Chondrocyte (in vitro differentiated cells): ENCODE measurements around the gene ITK. TPM values are rescaled to one million over a fixed set of nuclear protein-coding genes. Genes with fewer than 3 reads are reported as not detected.

Experiments used
- DNase-seq: peaks from one replicate; pipeline ENCODE4 v3.0.0; 2021; ENCODE audit warnings: mixed read lengths, low spot score
- H3K27ac Mint-ChIP-seq: one replicate; pipeline ENCODE4 v1.8.0; 2021; ENCODE audit warnings: mild to moderate bottlenecking, moderate library complexity, mixed read lengths; ENCODE audit not compliant: unreplicated experiment
- H3K27me3 Mint-ChIP-seq: 2 replicates; pipeline ENCODE4 v1.8.0; 2021; ENCODE audit warnings: low read depth, mixed read lengths
- H3K36me3 Mint-ChIP-seq: 2 replicates; pipeline ENCODE4 v1.8.0; 2021; ENCODE audit warnings: low read depth, mixed read lengths
- H3K4me1 Mint-ChIP-seq: 2 replicates; pipeline ENCODE4 v1.8.0; 2021; ENCODE audit warnings: low read depth, mild to moderate bottlenecking, mixed read lengths
- H3K4me3 Mint-ChIP-seq: one replicate; pipeline ENCODE4 v1.8.0; 2021; ENCODE audit warnings: mild to moderate bottlenecking, moderate library complexity, mixed read lengths; ENCODE audit not compliant: unreplicated experiment
- H3K9me3 Mint-ChIP-seq: 2 replicates; pipeline ENCODE4 v1.8.0; 2021; ENCODE audit warnings: low read depth, mixed read lengths
- total RNA-seq: library from RNA; stranded (reverse); gene quantifications from 3 replicates; pipeline ENCODE4 v1.2.1, GENCODE V29; 2021
- TF ChIP-seq, protein P1 (sequence below): fragments of 200-600 bp; sonication (generic); IDR thresholded peaks from 2 replicates; pipeline ENCODE4 v1.5.0; 2021; ENCODE audit warnings: antibody characterized with exemption, mild to moderate bottlenecking, moderate library complexity

Gene ITK
- total RNA-seq, 1 donor from 2014 or later: not detected

DNA sequence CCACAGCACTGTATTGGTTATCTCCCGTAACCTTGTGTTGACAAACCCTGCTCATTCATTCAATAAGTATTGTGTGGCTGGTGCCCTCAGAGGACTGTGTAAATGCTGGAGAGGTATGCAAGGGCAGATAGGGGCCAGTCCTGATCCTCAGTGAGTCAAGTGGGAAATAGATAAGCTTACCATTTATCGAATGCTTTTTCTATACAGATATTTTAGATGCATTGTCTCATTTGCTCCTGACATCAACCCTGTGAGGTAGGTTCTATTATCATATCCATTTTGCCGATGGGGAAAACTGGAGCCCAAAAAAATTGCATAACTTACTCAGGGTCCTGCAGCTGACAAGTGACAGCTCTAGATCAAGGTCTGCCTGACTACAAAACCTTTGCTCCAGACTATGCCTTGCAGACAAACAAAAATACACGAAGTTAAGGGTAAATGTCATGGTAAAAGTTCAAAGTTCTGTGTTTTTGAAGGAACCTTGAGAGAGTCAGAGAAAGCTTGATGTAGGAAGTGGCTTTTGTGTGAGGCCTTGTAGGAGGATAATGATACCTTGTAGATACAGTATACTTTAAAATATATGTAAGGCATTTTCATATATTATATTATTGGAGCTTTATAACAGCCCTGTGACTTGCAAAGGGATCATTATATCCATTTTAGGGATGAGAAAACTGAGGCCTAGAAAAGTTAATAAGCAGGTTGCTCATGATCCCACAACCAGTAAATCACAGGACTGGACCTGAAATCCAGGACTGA lies 107.9 kb downstream of the ITK start:
- Mint-ChIP-seq H3K4me3 (no peak overlapping the region), H3K27ac (no peak overlapping the region), H3K27me3 (no peaks in the 10 kb centered on the region), H3K9me3 (no peaks in the 10 kb centered on the region), H3K36me3 (no peaks in the 10 kb centered on the region), H3K4me1 (peaks cover 33% of the 10 kb centered on the region)
- TF ChIP-seq, protein P1, sequence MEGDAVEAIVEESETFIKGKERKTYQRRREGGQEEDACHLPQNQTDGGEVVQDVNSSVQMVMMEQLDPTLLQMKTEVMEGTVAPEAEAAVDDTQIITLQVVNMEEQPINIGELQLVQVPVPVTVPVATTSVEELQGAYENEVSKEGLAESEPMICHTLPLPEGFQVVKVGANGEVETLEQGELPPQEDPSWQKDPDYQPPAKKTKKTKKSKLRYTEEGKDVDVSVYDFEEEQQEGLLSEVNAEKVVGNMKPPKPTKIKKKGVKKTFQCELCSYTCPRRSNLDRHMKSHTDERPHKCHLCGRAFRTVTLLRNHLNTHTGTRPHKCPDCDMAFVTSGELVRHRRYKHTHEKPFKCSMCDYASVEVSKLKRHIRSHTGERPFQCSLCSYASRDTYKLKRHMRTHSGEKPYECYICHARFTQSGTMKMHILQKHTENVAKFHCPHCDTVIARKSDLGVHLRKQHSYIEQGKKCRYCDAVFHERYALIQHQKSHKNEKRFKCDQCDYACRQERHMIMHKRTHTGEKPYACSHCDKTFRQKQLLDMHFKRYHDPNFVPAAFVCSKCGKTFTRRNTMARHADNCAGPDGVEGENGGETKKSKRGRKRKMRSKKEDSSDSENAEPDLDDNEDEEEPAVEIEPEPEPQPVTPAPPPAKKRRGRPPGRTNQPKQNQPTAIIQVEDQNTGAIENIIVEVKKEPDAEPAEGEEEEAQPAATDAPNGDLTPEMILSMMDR: no peak
- no peak for DNase-seq

DNA sequence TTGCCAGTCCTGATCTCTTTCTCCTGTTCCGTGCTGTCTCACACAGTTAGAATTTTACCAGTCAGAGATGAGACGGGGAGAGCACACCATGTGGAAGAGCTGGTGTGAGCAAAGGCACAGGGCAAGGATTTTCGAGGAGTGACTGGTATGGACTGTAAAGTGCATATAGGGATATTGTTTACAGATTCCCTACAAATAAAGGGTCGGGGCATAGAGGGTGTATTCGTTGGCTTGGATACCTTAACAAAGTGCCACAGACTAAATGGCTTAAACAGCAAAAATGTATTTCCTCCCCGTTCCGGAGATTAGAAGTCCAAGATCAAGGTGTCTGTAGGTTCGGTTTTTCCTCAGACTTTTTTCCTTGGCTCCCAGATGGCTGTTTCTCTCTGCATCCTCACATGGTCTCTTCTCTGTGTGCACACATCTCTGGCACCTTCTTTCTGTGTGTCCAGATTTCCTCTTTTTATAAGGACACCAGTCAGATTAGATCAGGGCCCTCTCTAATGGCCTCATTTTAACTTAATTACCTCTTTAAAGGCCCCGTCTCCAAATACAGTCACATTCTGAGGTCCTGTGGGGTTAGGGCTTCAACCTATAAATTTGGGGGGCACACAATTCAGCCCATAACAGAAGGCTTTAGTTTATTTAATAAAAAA lies 108.7 kb downstream of the ITK start:
- no peak overlapping the region for H3K27ac Mint-ChIP-seq
- no peaks in the 10 kb centered on the region for H3K27me3 Mint-ChIP-seq
- H3K9me3 Mint-ChIP-seq: no peaks in the 10 kb centered on the region
- no peak overlapping the region for H3K4me3 Mint-ChIP-seq
- peaks cover 2% of the 10 kb centered on the region for H3K36me3 Mint-ChIP-seq
- TF ChIP-seq, protein P1: no peak
- DNase-seq: no peak
- peaks cover 33% of the 10 kb centered on the region for H3K4me1 Mint-ChIP-seq

DNA sequence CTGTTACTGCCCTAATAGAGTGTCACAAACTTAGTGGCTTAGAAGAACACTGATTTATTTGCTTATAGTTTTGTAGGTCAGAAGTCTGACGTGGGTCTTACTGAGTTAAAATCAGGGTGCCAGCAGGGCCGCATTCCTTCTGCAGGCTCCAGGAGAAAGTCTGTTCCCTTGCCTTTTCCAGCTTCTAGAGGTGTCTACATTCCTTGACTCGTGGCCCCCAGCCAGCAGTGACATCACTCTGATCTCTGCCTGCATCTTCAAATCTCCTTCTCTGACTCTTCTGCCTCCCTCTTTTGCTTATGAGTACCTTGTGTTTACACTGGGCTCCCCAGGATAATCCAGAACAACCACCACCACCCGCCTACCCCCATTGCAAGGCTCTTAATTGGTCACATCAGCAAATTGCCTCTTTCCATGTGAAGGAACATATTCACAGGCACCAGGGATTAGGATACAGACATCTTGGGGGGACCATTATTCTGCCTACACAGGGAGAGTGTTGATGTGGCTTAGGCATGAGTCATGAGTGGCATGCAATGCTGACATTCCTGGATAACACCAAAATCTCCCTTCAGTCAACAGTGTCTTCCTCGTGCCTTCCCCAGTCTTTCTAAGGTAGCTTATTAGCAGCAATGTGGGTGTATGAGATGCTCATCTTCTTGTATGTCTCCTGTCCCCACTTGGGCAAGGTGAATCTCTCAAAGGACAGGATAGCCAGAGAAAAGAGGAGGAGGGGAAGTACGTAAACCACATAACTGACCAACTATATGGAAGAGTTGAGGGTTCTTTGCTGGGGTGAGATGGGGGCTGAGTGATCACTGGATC lies 109.7 kb downstream of the ITK start:
- Mint-ChIP-seq H3K4me1 (peaks cover 33% of the 10 kb centered on the region), H3K4me3 (no peak overlapping the region), H3K36me3 (peaks cover 2% of the 10 kb centered on the region), H3K27ac (peak overlapping the region; percentile 81), H3K9me3 (no peaks in the 10 kb centered on the region), H3K27me3 (no peaks in the 10 kb centered on the region)
- DNase-seq: no peak
- TF ChIP-seq, protein P1: no peak

DNA sequence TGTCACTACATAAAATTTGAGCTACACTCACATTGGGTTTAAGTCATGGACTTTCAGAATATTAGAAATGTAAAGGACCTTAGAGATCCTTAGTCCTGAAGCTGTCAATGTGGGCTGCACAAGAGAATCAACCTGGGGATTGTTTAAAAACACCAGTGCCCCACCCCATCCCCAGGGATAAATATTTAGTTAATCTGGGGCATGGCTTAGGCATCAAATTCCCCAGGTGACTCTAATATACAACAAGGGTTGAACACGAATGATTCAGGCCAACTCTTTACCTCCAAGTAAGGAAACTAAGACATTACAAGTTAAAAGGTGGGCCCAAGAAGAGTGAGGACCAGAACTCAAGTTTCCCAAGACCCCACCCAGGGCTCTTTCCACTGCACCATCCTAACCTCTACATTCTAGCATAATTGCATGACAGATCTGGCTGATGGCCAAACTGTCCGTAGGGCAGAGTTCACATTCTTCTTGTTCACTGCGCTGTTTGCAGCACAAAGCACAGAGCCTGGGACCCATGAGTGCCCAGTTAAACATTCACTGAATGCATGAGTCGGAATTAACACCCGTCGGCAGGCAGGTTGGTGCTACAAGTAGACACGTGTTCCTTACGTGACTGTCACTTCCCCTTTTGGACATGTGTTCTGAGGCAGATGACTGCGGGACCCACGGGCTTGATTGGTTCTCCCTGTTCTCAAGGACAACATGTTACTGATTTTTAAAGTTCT lies 110.5 kb downstream of the ITK start:
- Mint-ChIP-seq H3K9me3 (no peaks in the 10 kb centered on the region), H3K36me3 (peaks cover 2% of the 10 kb centered on the region), H3K4me3 (no peak overlapping the region), H3K4me1 (peaks cover 28% of the 10 kb centered on the region), H3K27me3 (no peaks in the 10 kb centered on the region), H3K27ac (peak overlapping the region; percentile 81)
- no peak for DNase-seq
- TF ChIP-seq, protein P1: no peak

DNA sequence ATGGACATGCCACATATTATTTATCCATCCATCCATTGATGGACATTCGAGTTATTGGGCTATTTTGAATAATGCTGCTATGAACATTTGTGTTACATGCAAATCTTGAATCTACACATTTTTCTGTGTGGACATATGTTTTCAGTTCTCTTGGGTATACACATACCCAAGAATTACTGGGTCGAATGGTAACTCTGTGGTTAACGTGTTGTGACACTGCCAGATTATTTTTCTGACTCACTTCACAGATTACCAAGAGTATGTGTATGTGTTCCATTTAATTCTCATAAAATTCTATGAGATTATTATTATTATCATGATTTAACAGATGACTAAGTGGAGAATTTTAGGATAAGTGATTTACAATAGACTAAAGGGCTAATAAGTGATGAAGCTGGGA lies 112.0 kb downstream of the ITK start:
- no peaks in the 10 kb centered on the region for H3K27me3 Mint-ChIP-seq
- no peak for DNase-seq
- peaks cover 22% of the 10 kb centered on the region for H3K4me1 Mint-ChIP-seq
- TF ChIP-seq, protein P1: no peak
- H3K36me3 Mint-ChIP-seq: peaks cover 2% of the 10 kb centered on the region
- H3K9me3 Mint-ChIP-seq: no peaks in the 10 kb centered on the region
- H3K4me3 Mint-ChIP-seq: no peak overlapping the region
- no peak overlapping the region for H3K27ac Mint-ChIP-seq
